HG03575 (cell line): ENCODE results near the gene ATAD3A.
"Not testable (repeated sequence)": the region's sequence is repeated elsewhere in the genome, so short reads cannot be mapped to it uniquely, and the experiment has no call there.

Source experiments
- ATAC-seq: cut with Tn5 transposase; IDR thresholded peaks from one replicate; pipeline ENCODE4 v1.9.1; 2021; ENCODE audit not compliant: unreplicated experiment, insufficient number of reproducible peaks, low FRiP score; ENCODE audit errors: extremely low read depth

ATAD3A gene

GRCh38 chr1:1518621-1519007, 6.7 kb downstream of the ATAD3A start:
- ATAC-seq = not testable (repeated sequence)

GRCh38 chr1:1519805-1520505, 8.0 kb downstream of the ATAD3A start:
- ATAC-seq = not testable (repeated sequence)

- ATAC-seq = no peak
Observed at GRCh38 chr1:1521331-1521730, 9.4 kb downstream of the ATAD3A start.

GRCh38 chr1:1522536-1522935, 10.6 kb downstream of the ATAD3A start:
- ATAC-seq = not testable (repeated sequence)

GRCh38 chr1:1523226-1523625, 11.3 kb downstream of the ATAD3A start:
- not testable (repeated sequence) for ATAC-seq

- not testable (repeated sequence) for ATAC-seq
Observed at GRCh38 chr1:1523651-1524050, 11.7 kb downstream of the ATAD3A start.

GRCh38 chr1:1524750-1525383, 12.9 kb downstream of the ATAD3A start:
- not testable (repeated sequence) for ATAC-seq

GRCh38 chr1:1526476-1526875, 14.5 kb downstream of the ATAD3A start:
- ATAC-seq = not testable (repeated sequence)

GRCh38 chr1:1527092-1527816, 15.3 kb downstream of the ATAD3A start:
- ATAC-seq = no peak

GRCh38 chr1:1528301-1529267, 16.6 kb downstream of the ATAD3A start:
- ATAC-seq = no peak

GRCh38 chr1:1529321-1529720, 17.4 kb downstream of the ATAD3A start:
- no peak for ATAC-seq

GRCh38 chr1:1529936-1530335, 18.0 kb downstream of the ATAD3A start:
- no peak for ATAC-seq

- ATAC-seq = no peak
Observed at GRCh38 chr1:1531947-1532346, 20.0 kb downstream of the ATAD3A start.

GRCh38 chr1:1533176-1533893, 21.4 kb downstream of the ATAD3A start:
- ATAC-seq = not testable (repeated sequence)

- ATAC-seq = not testable (repeated sequence)
Observed at GRCh38 chr1:1533894-1534291, 21.9 kb downstream of the ATAD3A start.

- no peak for ATAC-seq
Observed at GRCh38 chr1:1534401-1535154, 22.6 kb downstream of the ATAD3A start.

- ATAC-seq = no peak
Observed at GRCh38 chr1:1535201-1536018, 23.4 kb downstream of the ATAD3A start.
